GM23338 (cell line): ENCODE data around the gene GSC2. TPM values are rescaled to one million over a fixed set of nuclear protein-coding genes. Genes with fewer than 3 reads are reported as not detected.

Experiments
- ATAC-seq: fragments of 200-7000 bp; cut with Tn5 transposase; 3 replicates; pipeline ENCODE4 v1.9.1; 2020
- DNase-seq: peaks from one replicate; pipeline ENCODE4 v3.0.0-alpha.2; 2015; ENCODE audit warnings: low spot score
- H2AFZ ChIP-seq: fragments of 200-600 bp; sonication (generic); 2 replicates; pipeline ENCODE4 v1.8.0; 2016; ENCODE audit warnings: antibody characterized with exemption, mild to moderate bottlenecking, moderate library complexity
- H3F3A ChIP-seq: fragments of 200-600 bp; sonication (generic); replicated peaks from 2 replicates; pipeline ENCODE4 v1.8.0; 2017; ENCODE audit warnings: antibody characterized with exemption, mixed run types, low read depth
- H3K27ac ChIP-seq: fragments of 200-600 bp; sonication (generic); 2 replicates; pipeline ENCODE4 v1.6.1; 2016; ENCODE audit warnings: low read depth
- H3K27me3 ChIP-seq: fragments of 200-600 bp; sonication (generic); 2 replicates; pipeline ENCODE4 v1.8.0; 2016; ENCODE audit warnings: mild to moderate bottlenecking, mixed run types, moderate library complexity; ENCODE audit not compliant: insufficient read depth
- H3K36me3 ChIP-seq: fragments of 200-600 bp; sonication (generic); 2 replicates; pipeline ENCODE4 v1.8.0; 2016; ENCODE audit warnings: mild to moderate bottlenecking; ENCODE audit not compliant: insufficient read depth
- H3K4me1 ChIP-seq: fragments of 200-600 bp; sonication (generic); 2 replicates; pipeline ENCODE4 v1.8.0; 2016; ENCODE audit warnings: mild to moderate bottlenecking, moderate library complexity; ENCODE audit not compliant: insufficient read depth
- H3K4me2 ChIP-seq: fragments of 200-600 bp; sonication (generic); 2 replicates; pipeline ENCODE4 v1.7.1; 2017; ENCODE audit warnings: mixed run types
- H3K4me3 ChIP-seq: fragments of 200-600 bp; sonication (generic); 2 replicates; pipeline ENCODE4 v1.6.1; 2016; ENCODE audit warnings: mixed run types
- H3K79me2 ChIP-seq: fragments of 200-600 bp; sonication (generic); replicated peaks from 2 replicates; pipeline ENCODE4 v1.8.0; 2017; ENCODE audit warnings: mild to moderate bottlenecking; ENCODE audit not compliant: insufficient read depth
- H3K9me2 ChIP-seq: fragments of 200-600 bp; sonication (generic); 2 replicates; pipeline ENCODE4 v1.8.0; 2017; ENCODE audit not compliant: insufficient read depth
- H4K20me1 ChIP-seq: fragments of 200-600 bp; sonication (generic); replicated peaks from 2 replicates; pipeline ENCODE4 v1.8.0; 2017; ENCODE audit warnings: mild to moderate bottlenecking; ENCODE audit not compliant: insufficient read depth
- H3K27ac Mint-ChIP-seq: 2 replicates; pipeline ENCODE4 v1.8.0; 2020; ENCODE audit warnings: inconsistent platforms, mild to moderate bottlenecking, moderate library complexity, mixed read lengths
- H3K27me3 Mint-ChIP-seq: 3 replicates; pipeline ENCODE4 v1.8.0; 2022; ENCODE audit warnings: low read depth, mild to moderate bottlenecking, moderate library complexity, mixed read lengths, inconsistent platforms; ENCODE audit not compliant: insufficient read depth, poor library complexity
- H3K36me3 Mint-ChIP-seq: 3 replicates; pipeline ENCODE4 v1.8.0; 2021; ENCODE audit warnings: low read depth, mild to moderate bottlenecking, inconsistent platforms, moderate library complexity, mixed read lengths
- H3K4me1 Mint-ChIP-seq: 3 replicates; pipeline ENCODE4 v1.8.0; 2020; ENCODE audit warnings: mild to moderate bottlenecking, inconsistent platforms, mixed read lengths
- H3K4me3 Mint-ChIP-seq: 3 replicates; pipeline ENCODE4 v1.8.0; 2021; ENCODE audit warnings: moderate library complexity, mild to moderate bottlenecking, inconsistent platforms, mixed read lengths
- H3K9me3 Mint-ChIP-seq: 3 replicates; pipeline ENCODE4 v1.8.0; 2020; ENCODE audit warnings: moderate library complexity, mild to moderate bottlenecking, inconsistent platforms, mixed read lengths
- CREB1 ChIP-seq: fragments of 250-450 bp; sonication (Bioruptor Pico); IDR thresholded peaks from 2 replicates; pipeline ENCODE4 v1.5.0; 2020; ENCODE audit warnings: low read depth, mild to moderate bottlenecking, moderate library complexity
- CTCF ChIP-seq, 2 experiments: fragments of 200-600 bp in 1 of 2; sonication (generic) in 1 of 2; conservative IDR thresholded peaks; 2 replicates each; pipeline versions ENCODE4 v1.5.1 to v1.6.1; 2016 to 2017; ENCODE audit warnings: antibody characterized with exemption in 2 of 2, low read depth in 2 of 2, mild to moderate bottlenecking in 2 of 2, moderate library complexity in 1 of 2
- ETS1 ChIP-seq: IDR thresholded peaks from 2 replicates; pipeline ENCODE4 v1.6.1; 2016; ENCODE audit warnings: antibody characterized with exemption
- EZH2 ChIP-seq: fragments of 200-600 bp; sonication (generic); IDR thresholded peaks from one replicate; pipeline ENCODE4 v1.8.0; 2017; ENCODE audit warnings: antibody characterized with exemption, mild to moderate bottlenecking, low read depth; ENCODE audit not compliant: unreplicated experiment
- EZH2phosphoT487 ChIP-seq: fragments of 200-600 bp; sonication (generic); IDR thresholded peaks from one replicate; pipeline ENCODE4 v1.8.1; 2018; ENCODE audit warnings: antibody characterized with exemption; ENCODE audit not compliant: unreplicated experiment
- JUNB ChIP-seq: IDR thresholded peaks from one replicate; pipeline ENCODE4 v1.6.1; 2016; ENCODE audit warnings: antibody characterized with exemption; ENCODE audit not compliant: unreplicated experiment
- REST ChIP-seq: IDR thresholded peaks from one replicate; pipeline ENCODE4 v1.6.1; 2018; ENCODE audit warnings: antibody characterized with exemption; ENCODE audit not compliant: unreplicated experiment
- ZNF114 ChIP-seq: fragments of 250-450 bp; sonication (Bioruptor Pico); IDR thresholded peaks from 2 replicates; pipeline ENCODE4 v1.5.0; 2020; ENCODE audit warnings: mild to moderate bottlenecking, moderate library complexity
- ZNF331 ChIP-seq: fragments of 250-450 bp; sonication (Bioruptor Pico); IDR thresholded peaks from 2 replicates; pipeline ENCODE4 v1.5.0; 2020; ENCODE audit warnings: low read depth, mild to moderate bottlenecking, moderate library complexity
- ZNF462 ChIP-seq: fragments of 250-450 bp; sonication (Bioruptor Pico); IDR thresholded peaks from 2 replicates; pipeline ENCODE4 v1.5.0; 2020; ENCODE audit warnings: mild to moderate bottlenecking, moderate library complexity
- polyA plus RNA-seq: library from polyadenylated mRNA; unstranded; fragments of >200 nt; fragmentation: Nextera tagmentation; extraction: Ambion mirVana; gene quantifications from 2 replicates; pipeline ENCODE4 v1.2.1, GENCODE V29; 2016
- total RNA-seq: library from RNA; depleted of rRNA; stranded (reverse); fragments of >200 nt; shearing (Covaris generic); gene quantifications from 2 replicates; pipeline ENCODE4 v1.2.3, GENCODE V29; 2014

Gene GSC2
- total and polyA plus RNA-seq, 2 experiments from 2014 or later: not detected

- TF ChIP-seq REST (no peak), ETS1 (no peak), JUNB (no peak)
Measured at GRCh38 chr22:19128009-19128401, 22.1 kb downstream of the GSC2 start (continued).

- Mint-ChIP-seq H3K36me3 (peaks cover 7% of the 10 kb centered on the region; the same call in 2 of the 3 replicates), H3K27me3 (peaks cover 22% of the 10 kb centered on the region), H3K9me3 (no peaks in the 10 kb centered on the region), H3K27ac (no peak overlapping the region), H3K4me1 (peaks cover 19% of the 10 kb centered on the region), H3K4me3 (no peak overlapping the region; the same call in 2 of the 3 replicates)
- Histone ChIP-seq H3K27me3 (no peaks in the 10 kb centered on the region), H3F3A (no peaks in the 10 kb centered on the region; the same call in 1 of the 2 replicates), H3K9me2 (no peaks in the 10 kb centered on the region), H3K4me2 (no peak overlapping the region), H2AFZ (no peak overlapping the region), H3K4me3 (no peak overlapping the region), H3K36me3 (no peaks in the 10 kb centered on the region), H3K4me1 (peaks cover 8% of the 10 kb centered on the region; the same call in 1 of the 2 replicates), H4K20me1 (no peaks in the 10 kb centered on the region), H3K27ac (no peak overlapping the region), H3K79me2 (no peaks in the 10 kb centered on the region)
- DNase-seq: no peak
- no peak for ATAC-seq
- TF ChIP-seq ZNF462 (no peak), ZNF114 (CRISPR knock-in tag) (no peak), EZH2phosphoT487 (no peak), JUNB (no peak), ETS1 (no peak), EZH2 (no peak), CTCF (conservative IDR thresholded peaks at IDR 0.05; ENCODE audit: low read depth in 2 of 2) (no peak), CREB1 (CRISPR knock-in tag) (no peak), ZNF331 (no peak)
Measured at GRCh38 chr22:19127329-19128008, 22.6 kb downstream of the GSC2 start.
